HG02981 (cell line): ENCODE measurements around the gene S1PR1.

Experiments
- ATAC-seq: cut with Tn5 transposase; IDR thresholded peaks from one replicate; pipeline ENCODE4 v1.9.1; 2021; ENCODE audit warnings: mild to moderate bottlenecking, moderate library complexity; ENCODE audit not compliant: unreplicated experiment

S1PR1 gene

DNA sequence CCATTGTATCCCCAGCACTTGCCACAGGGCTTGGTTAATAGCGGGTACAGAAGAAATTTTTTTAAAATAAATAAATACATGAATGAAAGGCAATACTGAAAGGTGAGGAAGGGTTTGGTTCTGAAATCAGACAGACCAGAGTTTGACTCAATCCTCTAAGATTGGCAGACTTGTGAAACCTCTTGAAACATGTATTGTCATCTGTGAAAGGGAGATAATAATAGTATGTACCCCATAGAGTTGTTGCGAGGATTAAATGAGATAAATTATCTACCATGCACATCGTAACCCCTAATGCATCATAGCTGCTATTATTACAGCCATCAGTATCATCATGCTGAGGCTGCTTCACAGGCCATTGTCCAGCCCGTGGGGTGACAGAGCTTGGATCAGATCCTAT, 41.4 kb downstream of the S1PR1 start:
- no peak for ATAC-seq

DNA sequence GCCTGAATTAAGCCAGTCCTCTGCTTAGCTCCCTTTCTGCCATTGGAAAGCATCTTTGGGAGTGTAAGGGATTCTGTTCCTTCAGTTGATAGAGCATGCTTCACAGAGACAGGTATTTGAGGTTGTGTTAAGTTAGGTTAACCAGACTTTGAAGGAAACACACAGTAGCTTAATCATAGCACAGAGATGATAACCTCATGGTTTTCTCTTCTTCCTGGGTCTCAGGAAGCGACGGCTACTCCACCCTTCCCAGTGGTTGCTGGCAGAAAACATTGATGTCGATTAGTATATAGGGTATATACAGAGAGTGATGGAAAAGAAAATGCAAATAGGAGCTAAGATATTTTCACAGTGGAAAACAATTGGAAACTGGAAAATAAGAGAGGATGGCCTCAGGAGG, 42.0 kb downstream of the S1PR1 start:
- ATAC-seq = no peak

DNA sequence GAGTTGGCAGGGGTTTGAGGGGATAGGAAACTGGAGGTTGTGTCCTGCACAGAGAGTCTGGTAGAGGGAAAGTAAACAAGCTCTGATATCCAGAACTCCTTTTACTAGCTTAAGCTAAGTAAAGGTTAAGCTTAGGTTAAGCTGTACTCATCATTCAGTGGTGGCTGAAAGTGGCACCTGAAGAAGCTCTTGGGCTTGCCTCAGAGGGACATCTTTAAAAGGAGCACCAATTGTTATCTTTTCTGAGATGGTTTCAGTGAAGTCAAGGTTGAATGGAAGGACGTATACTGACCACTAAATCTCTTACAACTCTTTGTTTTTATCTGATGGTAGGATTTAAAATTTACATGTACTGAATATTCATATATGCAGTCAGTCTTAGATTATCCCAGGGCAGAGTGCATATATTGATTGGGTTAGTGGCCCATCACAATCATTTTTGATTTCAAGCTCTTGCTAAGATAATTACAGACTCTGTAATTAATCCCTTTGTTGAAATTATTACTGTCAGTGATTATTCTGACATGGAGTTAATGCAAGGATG, 43.3 kb downstream of the S1PR1 start:
- ATAC-seq = no peak

DNA sequence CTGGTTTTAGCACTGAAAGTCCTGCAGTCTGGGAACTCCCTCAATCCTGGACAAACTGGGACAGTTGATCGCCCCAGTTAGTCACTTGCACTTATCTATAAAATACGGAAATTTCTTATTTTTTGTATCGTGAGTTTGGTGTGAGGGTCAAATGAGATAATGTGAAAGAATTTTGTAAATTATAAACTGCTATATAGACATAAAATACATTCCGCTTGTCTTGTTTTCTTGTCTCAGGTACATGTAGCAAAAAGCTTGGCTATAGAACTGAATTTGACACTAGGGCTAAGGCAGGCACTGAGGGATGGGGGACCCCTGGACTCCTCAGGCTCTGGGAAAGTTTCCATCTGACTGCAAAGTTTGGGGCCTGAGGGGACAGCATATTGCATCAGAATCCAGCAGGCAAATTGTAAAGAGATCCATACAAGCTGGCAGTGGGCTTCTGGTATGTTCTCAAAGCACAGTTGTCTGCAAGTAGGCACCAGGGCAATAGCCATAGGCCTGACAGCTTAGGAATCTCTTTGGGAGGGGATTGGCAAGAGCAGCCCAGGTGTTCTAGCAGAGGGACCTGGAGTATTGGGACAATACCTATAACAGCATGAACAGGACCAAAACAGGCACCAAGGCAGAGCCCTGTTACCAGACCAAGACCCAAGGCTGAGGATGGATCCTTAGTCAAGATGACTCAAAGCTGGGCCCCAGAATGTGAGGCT, 44.3 kb downstream of the S1PR1 start:
- no peak for ATAC-seq

DNA sequence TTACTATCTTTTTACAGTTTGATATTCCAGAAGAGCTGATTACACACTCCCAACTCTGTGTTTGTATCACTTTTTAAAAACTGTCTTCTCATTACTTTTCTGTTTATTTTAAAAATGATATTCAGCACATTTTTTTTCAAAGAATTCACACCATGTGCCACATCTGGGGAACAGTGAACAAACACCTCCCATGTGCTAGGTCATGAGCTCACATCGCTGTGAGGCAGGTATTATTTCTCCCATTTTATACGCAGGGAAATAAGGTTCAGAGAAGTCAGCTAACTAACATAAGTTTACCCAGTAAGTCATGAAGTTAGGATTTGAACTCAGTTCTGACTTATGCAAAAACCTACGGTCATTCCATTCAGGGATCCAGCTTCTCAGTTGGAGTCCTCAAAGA, 44.9 kb downstream of the S1PR1 start:
- ATAC-seq = no peak

DNA sequence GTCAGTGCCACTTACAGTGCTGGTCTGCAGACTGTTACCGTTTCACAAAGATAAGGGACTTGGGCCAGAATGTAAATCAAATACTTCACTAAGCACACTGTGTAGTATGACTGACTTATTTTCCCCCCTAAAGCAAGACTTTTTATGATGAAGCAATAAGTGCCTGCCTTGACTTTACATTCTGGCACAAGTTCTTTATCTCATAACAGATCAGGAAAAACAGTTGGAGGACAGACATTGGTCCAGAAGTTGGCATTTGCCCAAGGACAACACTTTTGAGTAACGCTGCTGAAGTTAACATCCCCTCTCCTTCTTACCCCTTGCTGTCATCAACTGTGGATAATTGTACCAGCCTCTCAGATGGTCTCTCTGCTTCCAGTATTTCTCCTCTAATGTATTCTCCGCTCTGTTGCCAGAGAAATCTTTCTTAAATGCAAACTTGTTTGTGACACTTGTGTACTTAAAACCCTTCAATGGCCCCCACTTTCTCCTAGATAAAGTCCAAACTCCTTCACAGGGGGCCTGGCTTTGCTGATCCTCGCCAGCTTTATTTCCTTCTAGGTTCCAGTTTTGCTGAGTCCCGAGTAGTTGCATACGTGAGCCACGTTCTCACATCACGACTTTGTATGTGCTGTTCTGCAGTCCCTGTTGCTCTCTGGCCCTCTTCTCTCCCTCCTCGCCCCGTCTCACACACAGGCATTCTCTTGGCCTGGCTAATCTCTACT, 45.7 kb downstream of the S1PR1 start:
- no peak for ATAC-seq

DNA sequence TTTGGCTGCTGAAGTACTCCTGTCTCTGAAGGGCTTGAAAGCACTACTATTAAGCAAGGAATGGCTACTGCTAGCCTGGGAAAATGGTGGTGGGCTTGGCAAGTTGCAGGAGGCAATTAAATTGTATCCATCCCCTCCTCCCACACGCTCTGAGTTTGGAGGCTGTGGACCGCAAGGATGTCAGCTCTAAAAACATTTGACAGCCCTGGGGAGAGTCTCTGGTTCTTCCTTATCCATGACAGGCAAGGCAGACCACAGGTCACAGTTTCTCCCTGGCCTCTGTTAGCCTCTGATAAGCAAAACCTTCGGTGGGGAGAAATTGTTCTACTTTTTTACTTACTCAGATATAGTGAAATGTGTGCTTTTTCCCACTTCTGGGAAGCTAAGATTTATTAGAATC, 46.6 kb downstream of the S1PR1 start:
- no peak for ATAC-seq

DNA sequence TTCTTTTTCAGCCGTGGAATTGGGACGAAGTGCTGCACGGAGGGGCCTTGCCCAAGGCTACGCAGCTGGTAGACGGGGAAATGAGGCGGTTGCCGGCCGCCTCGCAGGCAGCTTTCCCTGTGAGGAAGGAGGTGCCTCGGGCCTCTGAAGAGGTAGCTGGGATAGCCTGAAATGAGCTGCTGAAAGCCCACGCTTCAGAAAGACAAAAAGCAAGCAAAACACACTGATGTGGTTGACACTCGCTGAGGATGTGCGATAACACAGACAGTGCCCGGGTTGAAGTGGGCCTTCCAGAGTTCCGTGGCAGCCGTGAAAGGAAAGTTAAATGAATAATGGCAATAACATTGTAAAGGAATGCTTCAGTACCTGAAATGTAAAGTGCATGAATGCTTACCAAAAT, 47.2 kb downstream of the S1PR1 start:
- no peak for ATAC-seq

DNA sequence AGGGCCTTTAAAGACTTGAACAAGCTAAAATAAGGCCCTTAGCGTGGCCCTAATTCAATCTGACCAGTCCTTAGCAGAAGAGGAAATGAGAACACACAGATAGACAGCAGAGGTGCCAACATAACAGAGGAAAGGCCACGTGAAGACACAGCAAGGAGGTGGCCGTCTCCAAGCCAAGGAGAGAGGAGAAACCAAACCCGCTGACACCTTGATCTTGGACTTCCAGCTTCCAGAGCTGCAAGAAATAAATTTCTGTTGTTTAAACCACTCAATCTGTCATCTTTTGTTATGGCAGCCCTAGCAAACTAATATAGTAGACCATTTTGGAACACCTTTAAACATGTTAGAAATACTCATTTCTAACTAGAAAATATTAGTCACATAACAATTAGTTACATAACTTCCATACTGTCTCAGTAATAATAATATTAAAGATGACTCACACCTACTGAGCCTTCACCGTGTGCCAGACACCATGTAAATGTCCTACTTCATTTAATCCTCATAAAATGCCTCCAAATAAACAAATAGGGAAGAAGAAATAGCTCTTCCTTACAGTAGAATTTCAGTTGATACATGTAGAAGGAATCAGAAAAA, 47.9 kb downstream of the S1PR1 start:
- ATAC-seq = no peak

DNA sequence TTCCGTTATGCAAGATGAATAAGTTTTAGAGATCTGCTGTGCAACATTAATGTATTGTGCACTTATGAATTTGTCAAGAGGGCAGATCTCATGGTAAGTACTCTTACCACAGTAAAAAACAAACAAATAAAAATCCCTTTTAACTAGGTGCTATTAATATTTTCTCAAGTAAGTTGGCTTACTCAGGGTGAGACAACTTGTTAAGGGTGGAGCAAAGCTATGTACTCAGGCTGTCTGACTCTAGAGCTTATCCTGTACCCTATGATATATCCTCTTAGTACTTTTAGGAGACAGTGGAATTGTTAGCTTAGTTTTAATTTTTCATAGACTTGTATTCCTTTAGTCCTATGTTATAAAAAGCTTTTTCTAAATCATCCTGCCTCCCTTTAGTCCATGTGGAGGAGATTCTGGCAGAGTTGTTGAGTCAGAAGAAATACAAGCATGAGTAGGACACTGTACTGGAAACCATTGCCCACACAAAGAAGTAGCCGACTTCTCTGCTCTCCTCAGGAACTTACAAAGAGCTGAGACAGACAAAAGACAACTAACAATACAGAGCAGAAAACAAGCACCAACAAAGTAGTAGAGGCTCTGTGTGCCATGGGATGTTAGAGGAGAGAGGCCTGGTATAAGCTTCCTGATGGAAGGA, 49.2 kb downstream of the S1PR1 start:
- ATAC-seq = no peak

DNA sequence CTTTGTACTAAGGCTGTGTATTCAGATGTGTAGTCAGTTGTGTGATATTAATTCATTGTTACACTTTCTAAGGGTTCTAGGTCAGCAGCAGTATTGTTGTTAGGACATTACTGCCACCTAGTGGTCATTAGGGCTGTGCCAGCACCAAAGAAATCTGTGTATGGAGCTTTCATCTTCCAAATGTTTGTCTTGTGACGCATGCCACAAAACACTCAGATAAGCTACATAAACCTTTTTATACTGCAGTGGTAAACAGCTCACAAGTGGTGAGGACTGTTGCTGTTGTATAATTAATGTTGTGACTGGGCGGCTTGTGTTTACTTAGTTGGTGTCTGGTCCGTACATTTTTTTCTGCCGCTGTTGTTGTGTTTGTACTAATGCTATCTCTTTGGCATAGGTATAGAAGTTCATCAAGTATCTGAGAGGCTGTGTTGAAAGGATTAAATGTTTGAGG, 51.7 kb downstream of the S1PR1 start:
- ATAC-seq = peak; percentile 42

DNA sequence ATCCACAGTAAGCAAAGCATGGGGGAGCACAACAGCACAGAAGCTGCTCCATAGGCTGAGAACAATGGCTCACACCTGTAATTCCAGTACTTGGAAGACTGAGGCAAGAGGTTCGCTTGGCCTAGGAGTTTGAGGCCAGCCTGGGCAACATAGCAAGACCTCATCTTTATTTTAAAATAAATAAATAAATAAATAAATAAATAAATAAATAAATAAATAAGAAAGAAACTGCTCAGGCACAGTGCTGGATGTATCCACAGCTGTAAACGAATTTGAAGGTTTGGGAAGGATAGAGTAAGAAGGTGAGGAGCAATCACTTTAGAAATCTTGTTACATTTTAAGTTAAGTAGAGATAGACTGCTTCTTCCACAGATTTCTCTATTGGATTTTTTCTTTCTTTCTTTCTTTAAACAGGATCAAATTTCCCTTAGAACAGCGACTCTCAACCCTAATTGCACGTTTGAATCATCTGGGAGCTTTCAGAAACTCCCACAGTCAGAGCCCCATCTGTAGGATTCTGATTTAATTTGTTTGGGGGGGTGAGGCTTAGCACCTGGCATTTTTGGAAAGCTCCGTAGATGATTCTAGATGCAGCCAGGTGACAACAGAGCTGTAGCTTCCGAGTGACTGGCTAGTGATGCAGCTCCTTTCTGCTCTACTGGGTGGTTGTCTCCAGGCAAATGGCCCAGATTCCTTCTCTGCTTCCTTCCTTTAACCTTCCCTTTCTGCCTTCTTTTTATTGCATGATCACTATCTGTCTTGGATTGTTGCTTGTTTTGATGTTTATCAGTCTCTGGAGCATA, 53.5 kb downstream of the S1PR1 start:
- no peak for ATAC-seq
